ENCODE results near the gene MLN. TPM values are rescaled to one million over a fixed set of nuclear protein-coding genes. Genes with fewer than 3 reads are reported as not detected.

MLN gene
- total RNA-seq, 4 donors from 2014 or later = not detected

DNA sequence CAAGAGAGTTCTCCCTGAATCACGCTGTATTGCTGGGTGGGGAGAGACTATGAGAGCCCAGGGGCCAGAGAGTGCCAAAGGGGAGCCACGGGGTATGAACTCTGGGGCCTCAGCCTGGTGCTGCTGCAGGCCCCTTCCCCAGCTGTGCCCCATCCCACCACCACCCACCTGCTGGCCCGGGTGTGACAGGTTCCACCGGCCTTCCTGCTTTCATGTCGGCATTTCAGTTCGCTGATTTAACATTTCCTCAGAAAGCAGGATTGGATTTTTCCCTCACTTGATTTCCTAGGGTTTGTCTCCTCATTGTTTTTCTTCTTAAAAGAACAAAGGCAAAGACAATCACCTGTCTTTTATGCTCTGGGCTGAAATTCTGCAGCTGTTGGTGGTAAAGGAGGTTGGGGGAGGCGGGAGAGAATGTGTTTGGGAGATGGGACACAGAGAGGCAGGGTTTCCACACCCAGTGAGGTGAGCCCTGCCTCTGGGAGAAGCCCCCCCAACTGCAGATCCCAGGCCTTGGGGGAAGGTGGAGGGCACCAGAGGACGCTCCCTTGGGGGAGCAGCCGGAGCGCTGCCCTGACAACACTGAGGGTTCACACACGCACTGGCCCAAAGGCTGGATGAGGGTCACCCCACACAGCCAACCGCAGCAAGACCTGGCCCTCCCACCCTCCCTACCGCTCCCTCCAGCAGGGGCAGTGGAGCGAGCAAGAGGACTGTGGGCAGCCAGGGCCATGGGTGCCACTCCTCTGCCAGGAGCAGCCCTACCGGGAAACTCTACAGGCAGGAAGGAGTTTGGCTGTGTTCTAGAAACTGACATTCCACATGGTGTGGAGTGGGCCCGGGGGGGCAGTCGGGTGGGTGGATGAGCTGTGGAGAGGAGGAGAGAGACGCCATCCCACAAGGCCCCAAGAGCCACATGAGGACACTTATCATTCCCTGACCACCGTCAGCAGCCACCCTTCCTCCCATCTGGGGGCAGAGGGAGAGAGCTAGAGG lies 10.5 kb upstream of the MLN start:
- Histone ChIP-seq H3K27me3 (peaks cover 55% of the 10 kb centered on the region), H3K4me1 (no peaks in the 10 kb centered on the region), H3K27ac (no peak overlapping the region), H3K4me3 (no peak overlapping the region), H3K9me3 (no peaks in the 10 kb centered on the region), H3K36me3 (no peaks in the 10 kb centered on the region)
- in situ Hi-C loops (cut with MboI; ENCODE audit: low pct_ligation_motif_present in 1 of 4, low pct_unique_long_range_greater_than_20kb in 1 of 4, low sequenced_read_pairs in 3 of 4) (no loop called here), intact Hi-C loops (cut with DNase I; ENCODE audit: low total_unique reads) (no loop called here)
- TF ChIP-seq EP300 (IDR thresholded peaks at IDR 0.05; ENCODE audit: low read depth) = no peak
- TF ChIP-seq POLR2AphosphoS5 (IDR thresholded peaks at IDR 0.05) = no peak
- no peak for TF ChIP-seq CTCF (IDR thresholded peaks at IDR 0.05)
- TF ChIP-seq POLR2A (IDR thresholded peaks at IDR 0.05) = no peak
- WGBS, 2 donors (ENCODE audit: low coverage in 1 of 2) = 39 to 73% methylated on average over 2 to 17 of the region's 19 CpGs
- DNase-seq = no peak

DNA sequence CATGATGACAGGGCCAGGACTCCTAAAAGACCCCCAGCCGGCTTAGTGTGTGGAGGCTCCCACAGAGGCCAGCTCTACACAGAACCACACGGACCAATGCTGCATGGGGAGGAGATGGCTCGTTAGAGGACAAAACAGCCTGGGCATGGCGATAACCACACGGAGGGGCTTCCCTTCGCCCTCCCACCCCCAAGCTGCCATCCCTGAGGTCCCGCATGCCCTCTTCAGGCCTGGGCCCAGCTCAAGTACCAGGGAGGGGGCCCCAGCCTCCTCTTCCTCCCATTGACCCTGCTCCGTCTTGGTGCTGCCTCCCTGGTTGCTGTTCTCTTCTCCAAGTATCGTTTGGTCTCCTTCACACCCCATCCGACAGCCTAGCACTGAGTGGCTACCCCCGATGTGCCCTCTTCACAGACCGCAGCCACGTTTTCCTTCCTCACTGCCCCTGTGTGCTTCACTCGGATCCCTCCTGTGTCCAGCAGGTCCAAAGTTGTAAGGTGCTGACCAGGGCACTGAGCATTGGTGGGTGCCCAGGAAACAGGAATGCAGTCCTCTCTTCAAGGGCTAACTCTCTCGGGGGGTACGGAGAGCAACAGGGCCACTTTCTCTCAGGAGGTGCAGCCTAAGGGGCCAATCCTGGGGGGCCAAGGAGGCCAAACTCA lies 9.6 kb upstream of the MLN start:
- no peaks in the 10 kb centered on the region for H3K9me3 ChIP-seq
- 73 to 100% methylated on average over 1 to 16 of the region's 16 CpGs for WGBS, 2 donors (ENCODE audit: low coverage in 1 of 2)
- H3K27ac ChIP-seq = no peak overlapping the region
- no peak for DNase-seq
- no peaks in the 10 kb centered on the region for H3K36me3 ChIP-seq
- peaks cover 62% of the 10 kb centered on the region for H3K27me3 ChIP-seq
- TF ChIP-seq POLR2A (IDR thresholded peaks at IDR 0.05) = no peak
- no peak for TF ChIP-seq POLR2AphosphoS5 (IDR thresholded peaks at IDR 0.05)
- no peak for TF ChIP-seq EP300 (IDR thresholded peaks at IDR 0.05; ENCODE audit: low read depth)
- TF ChIP-seq CTCF (IDR thresholded peaks at IDR 0.05) = no peak
- no peak overlapping the region for H3K4me3 ChIP-seq
- intact Hi-C loops (cut with DNase I; ENCODE audit: low total_unique reads) = no loop called here
- in situ Hi-C loops (cut with MboI; ENCODE audit: low pct_ligation_motif_present in 1 of 4, low pct_unique_long_range_greater_than_20kb in 1 of 4, low sequenced_read_pairs in 3 of 4) = no loop called here
- no peaks in the 10 kb centered on the region for H3K4me1 ChIP-seq

GRCh38 chr6:33812669-33813068 lies 8.9 kb upstream of the MLN start:
- 20% methylated on average over 6 of the region's 11 CpGs; no CpG with 5 or more reads in 1 of the 2 donors for WGBS, 2 donors (ENCODE audit: low coverage in 1 of 2)
- Histone ChIP-seq H3K27me3 (peaks cover 68% of the 10 kb centered on the region), H3K4me3 (no peak overlapping the region), H3K4me1 (no peaks in the 10 kb centered on the region), H3K9me3 (no peaks in the 10 kb centered on the region), H3K27ac (no peak overlapping the region), H3K36me3 (no peaks in the 10 kb centered on the region)
- in situ Hi-C loops (cut with MboI; ENCODE audit: low pct_ligation_motif_present in 1 of 4, low pct_unique_long_range_greater_than_20kb in 1 of 4, low sequenced_read_pairs in 3 of 4) (no loop called here), intact Hi-C loops (cut with DNase I; ENCODE audit: low total_unique reads) (no loop called here)
- DNase-seq = no peak
- no peak for TF ChIP-seq POLR2A (IDR thresholded peaks at IDR 0.05)
- peak; percentile 27 to 40 (median 31) for TF ChIP-seq CTCF (IDR thresholded peaks at IDR 0.05)
- TF ChIP-seq POLR2AphosphoS5 (IDR thresholded peaks at IDR 0.05) = no peak
- no peak for TF ChIP-seq EP300 (IDR thresholded peaks at IDR 0.05; ENCODE audit: low read depth)

DNA sequence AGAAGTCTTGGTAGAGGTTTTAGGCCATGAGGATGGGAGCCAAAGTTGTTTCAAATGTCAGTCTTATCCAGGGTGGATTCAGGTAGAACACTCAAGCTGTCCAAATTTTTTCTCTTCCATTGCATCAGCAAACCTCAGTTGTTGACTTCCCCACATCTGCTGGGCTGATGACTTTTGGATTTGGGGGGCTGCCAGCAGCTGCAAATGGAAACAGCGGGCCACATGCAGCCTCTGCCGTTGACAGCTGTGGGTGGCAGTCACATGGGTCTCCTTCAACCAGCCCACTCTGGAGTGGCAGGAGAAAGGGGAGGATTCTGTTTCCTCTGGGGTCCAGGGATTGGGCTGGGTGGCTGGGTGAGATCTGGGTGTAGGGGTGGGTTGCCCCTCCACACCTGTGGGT lies 5.8 kb upstream of the MLN start:
- Histone ChIP-seq H3K36me3 (no peaks in the 10 kb centered on the region), H3K4me1 (no peaks in the 10 kb centered on the region), H3K27ac (no peak overlapping the region), H3K27me3 (peaks cover 70% of the 10 kb centered on the region), H3K9me3 (no peaks in the 10 kb centered on the region), H3K4me3 (no peak overlapping the region)
- TF ChIP-seq POLR2A (IDR thresholded peaks at IDR 0.05) (no peak), EP300 (IDR thresholded peaks at IDR 0.05; ENCODE audit: low read depth) (no peak), POLR2AphosphoS5 (IDR thresholded peaks at IDR 0.05) (no peak)
- intact Hi-C loops (cut with DNase I; ENCODE audit: low total_unique reads) = no loop called here
- WGBS, 2 donors (ENCODE audit: low coverage in 1 of 2) = 45% methylated on average over 2 of the region's 2 CpGs; no CpG with 5 or more reads in 1 of the 2 donors
- in situ Hi-C loops (cut with MboI; ENCODE audit: low pct_ligation_motif_present in 1 of 4, low pct_unique_long_range_greater_than_20kb in 1 of 4, low sequenced_read_pairs in 3 of 4) = no loop called here
- no peak for DNase-seq

All from transverse colon (tissue), 4 donors.